ENCODE measurements around the gene ZNF526. TPM values are rescaled to one million over a fixed set of nuclear protein-coding genes. Genes with fewer than 3 reads are reported as not detected.

The ZNF526 gene
- total RNA-seq, 1 donor from 2014 or later, result 18.4 TPM

Other genes with a start within 250 kb of the ZNF526 start
- gene ATP1A3, start 226.1 kb upstream of the ZNF526 start, total RNA-seq, result 0.93 and 1.4 TPM in 2 replicates
- 3.9 TPM in 2 replicates for gene GRIK5, start 150.1 kb upstream of the ZNF526 start, total RNA-seq
- 17.5 and 17.8 TPM in 2 replicates for gene ZNF574, start 144.1 kb upstream of the ZNF526 start, total RNA-seq
- gene POU2F2, start 87.9 kb upstream of the ZNF526 start, total RNA-seq, result 64.0 and 65.8 TPM in 2 replicates
- 36.9 and 37.9 TPM in 2 replicates for gene DEDD2, start 2.6 kb upstream of the ZNF526 start, total RNA-seq
- 56.6 and 57.2 TPM in 2 replicates for gene GSK3A, start 22.3 kb downstream of the ZNF526 start, total RNA-seq
- 71.9 and 78.4 TPM in 2 replicates for gene ERF, start 34.8 kb downstream of the ZNF526 start, total RNA-seq
- 66.9 and 68.0 TPM in 2 replicates for gene CIC, start 48.9 kb downstream of the ZNF526 start, total RNA-seq
- gene PRR19, start 81.8 kb downstream of the ZNF526 start, total RNA-seq, result 1.0 and 1.4 TPM in 2 replicates
- gene PAFAH1B3, start 82.3 kb downstream of the ZNF526 start, total RNA-seq, result 48.7 and 50.1 TPM in 2 replicates
- 0.56 and 2.1 TPM in 2 replicates for gene TMEM145, start 93.0 kb downstream of the ZNF526 start, total RNA-seq
- gene MEGF8, start 105.3 kb downstream of the ZNF526 start, total RNA-seq, result 7.5 and 7.8 TPM in 2 replicates
- gene CNFN, start 170.0 kb downstream of the ZNF526 start, total RNA-seq, result not detected in 2 replicates
- 32.8 and 38.5 TPM in 2 replicates for gene LIPE, start 207.1 kb downstream of the ZNF526 start, total RNA-seq
- not detected in 2 replicates for gene CXCL17, start 222.6 kb downstream of the ZNF526 start, total RNA-seq